ENCODE data around the gene PFKFB3.
"Not testable (repeated sequence)": the region's sequence is repeated elsewhere in the genome, so short reads cannot be mapped to it uniquely, and the experiment has no call there.

Gene PFKFB3

DNA sequence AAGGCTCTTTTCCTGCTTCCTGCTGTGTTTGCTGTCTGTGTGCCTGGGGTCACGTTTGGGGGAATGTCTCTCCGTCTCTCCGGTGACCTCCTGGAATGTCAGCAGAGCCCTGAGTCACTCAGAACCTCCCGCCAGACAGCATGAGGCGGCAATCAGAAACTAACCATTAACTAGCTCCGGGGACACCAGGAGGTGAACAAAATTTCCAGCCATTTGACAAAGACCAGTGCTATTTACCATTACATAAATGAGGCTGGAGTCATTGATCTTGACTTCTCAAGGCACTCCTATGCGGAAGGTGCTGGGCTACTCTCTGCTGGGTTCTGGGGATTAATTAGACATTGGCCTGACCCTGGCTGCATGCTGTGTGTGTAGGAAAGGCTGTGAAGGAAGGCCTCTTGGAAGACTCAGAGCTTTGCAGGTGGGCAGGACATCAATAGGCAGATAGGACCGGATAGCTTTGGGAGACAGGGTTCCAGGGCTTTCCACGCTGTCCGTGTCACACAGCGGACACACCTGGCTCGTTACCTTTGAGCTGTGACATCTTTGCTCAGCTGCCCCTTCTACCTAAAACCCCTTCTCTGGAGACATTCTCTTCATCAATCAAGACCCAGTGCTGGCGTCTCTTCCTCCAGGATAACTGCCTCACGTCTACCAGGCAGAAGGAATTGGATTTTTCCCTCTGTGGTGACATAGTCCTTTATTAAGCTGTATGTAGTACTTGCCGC lies 77.0 kb downstream of the PFKFB3 start:
- no peak overlapping the region for H3K4me3 ChIP-seq (ENCODE audit: low read depth, low read length)
- no peak overlapping the region for H3K27ac ChIP-seq
- peaks cover 6% of the 10 kb centered on the region for H3K27me3 ChIP-seq (ENCODE audit: insufficient read depth, low read depth, severe bottlenecking)
- H3K36me3 ChIP-seq: no peaks in the 10 kb centered on the region
- TF ChIP-seq, protein P1, sequence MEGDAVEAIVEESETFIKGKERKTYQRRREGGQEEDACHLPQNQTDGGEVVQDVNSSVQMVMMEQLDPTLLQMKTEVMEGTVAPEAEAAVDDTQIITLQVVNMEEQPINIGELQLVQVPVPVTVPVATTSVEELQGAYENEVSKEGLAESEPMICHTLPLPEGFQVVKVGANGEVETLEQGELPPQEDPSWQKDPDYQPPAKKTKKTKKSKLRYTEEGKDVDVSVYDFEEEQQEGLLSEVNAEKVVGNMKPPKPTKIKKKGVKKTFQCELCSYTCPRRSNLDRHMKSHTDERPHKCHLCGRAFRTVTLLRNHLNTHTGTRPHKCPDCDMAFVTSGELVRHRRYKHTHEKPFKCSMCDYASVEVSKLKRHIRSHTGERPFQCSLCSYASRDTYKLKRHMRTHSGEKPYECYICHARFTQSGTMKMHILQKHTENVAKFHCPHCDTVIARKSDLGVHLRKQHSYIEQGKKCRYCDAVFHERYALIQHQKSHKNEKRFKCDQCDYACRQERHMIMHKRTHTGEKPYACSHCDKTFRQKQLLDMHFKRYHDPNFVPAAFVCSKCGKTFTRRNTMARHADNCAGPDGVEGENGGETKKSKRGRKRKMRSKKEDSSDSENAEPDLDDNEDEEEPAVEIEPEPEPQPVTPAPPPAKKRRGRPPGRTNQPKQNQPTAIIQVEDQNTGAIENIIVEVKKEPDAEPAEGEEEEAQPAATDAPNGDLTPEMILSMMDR (IDR thresholded peaks at IDR 0.05; ENCODE audit: low read depth, low read length): no peak
- no peaks in the 10 kb centered on the region for H3K9me3 ChIP-seq (ENCODE audit: severe bottlenecking)
- no peak for DNase-seq

DNA sequence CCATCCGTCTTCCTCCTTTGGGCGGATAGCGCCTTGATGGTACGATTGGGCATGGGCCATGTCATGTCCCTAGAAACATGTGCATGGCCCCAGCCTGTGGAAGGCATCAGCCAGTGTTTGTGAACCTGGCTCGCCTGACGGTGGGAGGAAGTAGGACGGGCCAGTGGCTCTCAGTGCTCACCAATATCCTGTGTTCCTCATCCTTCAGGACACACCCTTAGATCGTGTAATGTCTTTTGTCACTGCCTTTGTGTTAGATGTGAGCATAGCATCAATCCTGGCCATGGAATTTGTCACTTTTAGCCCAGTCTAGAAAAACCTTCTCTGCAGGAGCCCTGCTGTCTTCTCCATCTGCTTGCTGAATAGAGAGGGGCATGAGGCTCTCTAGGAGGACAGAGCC lies 77.6 kb downstream of the PFKFB3 start:
- no peaks in the 10 kb centered on the region for H3K9me3 ChIP-seq (ENCODE audit: severe bottlenecking)
- no peak for DNase-seq
- H3K27me3 ChIP-seq (ENCODE audit: insufficient read depth, low read depth, severe bottlenecking): peaks cover 6% of the 10 kb centered on the region
- no peaks in the 10 kb centered on the region for H3K36me3 ChIP-seq
- no peak overlapping the region for H3K27ac ChIP-seq
- TF ChIP-seq, protein P1 (IDR thresholded peaks at IDR 0.05; ENCODE audit: low read depth, low read length): no peak
- H3K4me3 ChIP-seq (ENCODE audit: low read depth, low read length): no peak overlapping the region

DNA sequence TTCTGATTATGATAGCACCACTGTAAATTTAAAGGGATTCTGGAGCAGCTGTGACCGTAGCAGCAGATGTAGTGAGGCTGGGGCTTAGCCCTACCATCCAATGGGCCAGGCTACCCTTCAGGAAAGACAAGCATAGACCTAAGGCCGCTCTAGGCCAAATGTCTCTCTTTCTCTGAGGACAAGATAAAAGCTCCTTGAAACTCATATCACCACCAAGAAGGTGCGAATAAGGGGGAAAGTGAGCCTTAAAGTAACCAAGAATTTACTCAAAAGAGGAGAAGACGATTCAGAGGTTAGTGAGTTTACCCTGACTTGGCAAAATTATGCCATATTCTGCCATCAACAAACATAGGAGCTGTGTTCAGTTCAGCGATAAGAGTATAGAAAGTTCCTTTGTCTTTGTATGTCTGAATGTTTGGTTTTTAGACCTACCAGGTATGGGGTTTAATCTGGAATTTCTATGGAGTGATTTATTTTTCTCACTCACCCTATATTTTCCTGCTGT lies 79.8 kb downstream of the PFKFB3 start:
- Histone ChIP-seq H3K36me3 (no peaks in the 10 kb centered on the region), H3K9me3 (ENCODE audit: severe bottlenecking) (no peaks in the 10 kb centered on the region), H3K27me3 (ENCODE audit: insufficient read depth, low read depth, severe bottlenecking) (peaks cover 6% of the 10 kb centered on the region), H3K4me3 (ENCODE audit: low read depth, low read length) (no peak overlapping the region), H3K27ac (no peak overlapping the region)
- DNase-seq: no peak
- TF ChIP-seq, protein P1 (IDR thresholded peaks at IDR 0.05; ENCODE audit: low read depth, low read length): no peak

DNA sequence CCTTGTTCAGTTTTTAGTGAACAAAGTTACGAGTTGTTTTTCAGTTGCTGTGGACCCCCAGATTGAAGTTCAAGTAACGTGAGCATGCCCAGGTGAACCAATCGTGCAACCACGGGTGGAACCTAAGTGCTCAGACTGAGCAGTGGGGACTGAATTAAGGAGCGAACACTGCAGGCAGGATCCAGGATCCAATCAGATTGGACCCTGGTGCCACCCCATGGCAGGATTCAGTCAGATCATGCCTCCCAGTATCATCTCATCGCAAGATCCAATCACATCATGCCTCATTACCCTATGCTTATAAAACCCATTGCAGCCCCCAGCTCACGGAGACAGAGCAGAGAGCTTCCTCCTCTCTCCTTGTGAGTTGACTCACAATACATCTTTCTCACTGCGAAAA lies 80.9 kb downstream of the PFKFB3 start:
- Histone ChIP-seq H3K9me3 (ENCODE audit: severe bottlenecking) (no peaks in the 10 kb centered on the region), H3K27ac (no peak overlapping the region), H3K36me3 (no peaks in the 10 kb centered on the region), H3K27me3 (ENCODE audit: insufficient read depth, low read depth, severe bottlenecking) (peaks cover 6% of the 10 kb centered on the region), H3K4me3 (ENCODE audit: low read depth, low read length) (no peak overlapping the region)
- DNase-seq: no peak
- TF ChIP-seq, protein P1 (IDR thresholded peaks at IDR 0.05; ENCODE audit: low read depth, low read length): no peak

DNA sequence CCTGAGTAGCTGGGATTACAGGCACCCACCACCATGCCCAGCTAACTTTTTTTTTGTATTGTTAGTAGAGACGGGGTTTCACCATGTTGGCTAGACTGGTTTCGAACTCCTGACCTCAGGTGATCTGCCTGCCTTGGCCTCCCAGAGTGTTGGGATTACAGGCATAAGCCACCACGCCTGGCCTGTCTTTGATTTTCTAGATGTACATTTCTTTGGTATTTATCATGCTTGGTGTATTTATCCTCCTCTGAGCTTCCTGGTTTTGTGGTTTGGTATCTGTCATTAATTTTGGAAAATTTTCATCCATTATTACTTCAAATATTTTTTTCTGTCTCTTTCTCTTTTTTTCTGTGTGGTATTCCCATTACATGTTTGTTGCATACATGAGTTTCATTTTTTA lies 87.9 kb downstream of the PFKFB3 start:
- not testable (repeated sequence) for H3K9me3 ChIP-seq (ENCODE audit: severe bottlenecking); H3K36me3 ChIP-seq; H3K27ac ChIP-seq; H3K27me3 ChIP-seq (ENCODE audit: insufficient read depth, low read depth, severe bottlenecking); DNase-seq; H3K4me3 ChIP-seq (ENCODE audit: low read depth, low read length)

DNA sequence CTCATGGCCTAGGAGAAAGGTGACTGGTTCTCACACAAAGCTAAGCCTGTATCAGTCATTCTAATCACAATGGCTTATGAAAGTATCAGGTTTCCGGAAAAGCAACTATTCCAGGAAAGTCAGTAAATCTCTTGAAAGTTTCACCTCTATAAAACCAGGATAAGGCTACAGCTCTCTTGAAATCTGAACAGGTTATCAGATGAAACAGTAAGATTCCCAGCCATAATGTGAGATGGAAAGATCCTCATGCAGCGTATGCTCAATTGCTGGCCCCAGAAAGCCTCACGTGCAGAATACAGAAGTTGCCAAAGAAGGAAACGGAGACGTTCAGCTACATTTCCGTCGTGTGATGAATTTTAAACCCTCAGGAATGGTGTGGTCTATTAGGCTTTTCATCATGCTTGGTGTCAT lies 90.0 kb downstream of the PFKFB3 start:
- Histone ChIP-seq H3K36me3 (no peaks in the 10 kb centered on the region), H3K27ac (no peak overlapping the region), H3K4me3 (ENCODE audit: low read depth, low read length) (no peak overlapping the region), H3K9me3 (ENCODE audit: severe bottlenecking) (no peaks in the 10 kb centered on the region), H3K27me3 (ENCODE audit: insufficient read depth, low read depth, severe bottlenecking) (peaks cover 3% of the 10 kb centered on the region)
- TF ChIP-seq, protein P1 (IDR thresholded peaks at IDR 0.05; ENCODE audit: low read depth, low read length): no peak
- no peak for DNase-seq

DNA sequence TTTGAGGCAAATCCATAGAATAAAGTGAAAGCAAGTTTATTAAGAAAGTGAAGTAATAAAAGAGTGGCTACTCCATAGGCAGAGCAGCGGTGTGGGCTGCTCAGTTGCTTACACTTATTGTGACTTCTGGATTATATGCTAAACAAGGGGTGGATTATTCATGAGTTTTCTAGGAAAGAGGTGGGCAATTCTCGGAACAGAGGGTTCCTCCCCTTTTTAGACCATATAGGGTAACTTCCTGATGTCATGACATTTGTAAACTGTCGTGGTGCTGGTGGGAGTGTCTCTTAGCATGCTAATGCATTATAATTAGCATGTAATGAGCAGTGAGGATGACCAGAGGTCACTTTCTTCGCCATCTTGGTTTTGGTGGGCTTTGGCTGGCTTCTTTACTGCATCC lies 93.7 kb downstream of the PFKFB3 start:
- not testable (repeated sequence) for DNase-seq; H3K9me3 ChIP-seq (ENCODE audit: severe bottlenecking); H3K36me3 ChIP-seq; H3K27ac ChIP-seq; H3K27me3 ChIP-seq (ENCODE audit: insufficient read depth, low read depth, severe bottlenecking); H3K4me3 ChIP-seq (ENCODE audit: low read depth, low read length)
